ENCODE measurements around the gene ADGRA1.

ADGRA1 gene, protein sequence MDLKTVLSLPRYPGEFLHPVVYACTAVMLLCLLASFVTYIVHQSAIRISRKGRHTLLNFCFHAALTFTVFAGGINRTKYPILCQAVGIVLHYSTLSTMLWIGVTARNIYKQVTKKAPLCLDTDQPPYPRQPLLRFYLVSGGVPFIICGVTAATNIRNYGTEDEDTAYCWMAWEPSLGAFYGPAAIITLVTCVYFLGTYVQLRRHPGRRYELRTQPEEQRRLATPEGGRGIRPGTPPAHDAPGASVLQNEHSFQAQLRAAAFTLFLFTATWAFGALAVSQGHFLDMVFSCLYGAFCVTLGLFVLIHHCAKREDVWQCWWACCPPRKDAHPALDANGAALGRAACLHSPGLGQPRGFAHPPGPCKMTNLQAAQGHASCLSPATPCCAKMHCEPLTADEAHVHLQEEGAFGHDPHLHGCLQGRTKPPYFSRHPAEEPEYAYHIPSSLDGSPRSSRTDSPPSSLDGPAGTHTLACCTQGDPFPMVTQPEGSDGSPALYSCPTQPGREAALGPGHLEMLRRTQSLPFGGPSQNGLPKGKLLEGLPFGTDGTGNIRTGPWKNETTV

DNA sequence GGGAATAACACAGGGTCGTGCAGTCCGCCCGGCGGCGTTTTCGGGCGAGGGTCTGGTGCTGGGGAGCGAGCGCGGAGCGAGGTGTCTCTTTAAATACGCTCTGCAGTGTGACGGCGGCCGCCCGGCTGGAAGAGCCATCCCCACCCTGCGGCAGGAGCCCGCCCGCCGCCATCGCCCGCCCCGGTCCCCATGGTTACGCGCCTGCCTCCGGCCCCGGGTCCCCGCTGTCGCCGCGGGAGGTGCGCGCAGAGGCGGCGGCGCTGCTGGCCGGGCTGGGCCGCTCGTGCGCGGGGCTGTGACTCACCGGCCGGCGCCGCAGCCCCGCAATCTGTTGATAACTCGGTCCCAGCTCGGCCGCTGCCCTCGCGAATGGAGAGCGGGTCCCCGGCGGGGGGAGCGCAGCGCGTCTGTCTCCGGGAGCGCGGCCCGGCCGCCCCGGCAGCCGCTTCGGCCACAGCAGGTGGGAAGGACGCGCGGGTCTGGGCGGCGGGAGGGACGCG, at the start of gene ADGRA1:
TSS of gene ADGRA1 (plus strand) at position 246 of the 500 bp plus-strand sequence. CDS start 986 bp downstream, outside the sequence.
- no peak for ATAC-seq (ENCODE audit: low read depth)
- TF ChIP-seq, protein P1, sequence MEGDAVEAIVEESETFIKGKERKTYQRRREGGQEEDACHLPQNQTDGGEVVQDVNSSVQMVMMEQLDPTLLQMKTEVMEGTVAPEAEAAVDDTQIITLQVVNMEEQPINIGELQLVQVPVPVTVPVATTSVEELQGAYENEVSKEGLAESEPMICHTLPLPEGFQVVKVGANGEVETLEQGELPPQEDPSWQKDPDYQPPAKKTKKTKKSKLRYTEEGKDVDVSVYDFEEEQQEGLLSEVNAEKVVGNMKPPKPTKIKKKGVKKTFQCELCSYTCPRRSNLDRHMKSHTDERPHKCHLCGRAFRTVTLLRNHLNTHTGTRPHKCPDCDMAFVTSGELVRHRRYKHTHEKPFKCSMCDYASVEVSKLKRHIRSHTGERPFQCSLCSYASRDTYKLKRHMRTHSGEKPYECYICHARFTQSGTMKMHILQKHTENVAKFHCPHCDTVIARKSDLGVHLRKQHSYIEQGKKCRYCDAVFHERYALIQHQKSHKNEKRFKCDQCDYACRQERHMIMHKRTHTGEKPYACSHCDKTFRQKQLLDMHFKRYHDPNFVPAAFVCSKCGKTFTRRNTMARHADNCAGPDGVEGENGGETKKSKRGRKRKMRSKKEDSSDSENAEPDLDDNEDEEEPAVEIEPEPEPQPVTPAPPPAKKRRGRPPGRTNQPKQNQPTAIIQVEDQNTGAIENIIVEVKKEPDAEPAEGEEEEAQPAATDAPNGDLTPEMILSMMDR (IDR thresholded peaks at IDR 0.05; ENCODE audit: poor library complexity, severe bottlenecking) = no peak
- no peak for DNase-seq (ENCODE audit: low spot score)
- Histone ChIP-seq H3K9me3 (ENCODE audit: severe bottlenecking) (no peaks in the 10 kb centered on the region), H3K36me3 (ENCODE audit: low read depth) (no peaks in the 10 kb centered on the region), H3K4me1 (ENCODE audit: insufficient read depth, poor library complexity, severe bottlenecking) (no peaks in the 10 kb centered on the region), H3K4me3 (ENCODE audit: severe bottlenecking) (no peak within 1 kb of the TSS), H3K27ac (ENCODE audit: poor library complexity, severe bottlenecking) (no peak within 1 kb of the TSS), H3K27me3 (ENCODE audit: insufficient read depth, poor library complexity, severe bottlenecking) (peaks cover 54% of the 10 kb centered on the region)

DNA sequence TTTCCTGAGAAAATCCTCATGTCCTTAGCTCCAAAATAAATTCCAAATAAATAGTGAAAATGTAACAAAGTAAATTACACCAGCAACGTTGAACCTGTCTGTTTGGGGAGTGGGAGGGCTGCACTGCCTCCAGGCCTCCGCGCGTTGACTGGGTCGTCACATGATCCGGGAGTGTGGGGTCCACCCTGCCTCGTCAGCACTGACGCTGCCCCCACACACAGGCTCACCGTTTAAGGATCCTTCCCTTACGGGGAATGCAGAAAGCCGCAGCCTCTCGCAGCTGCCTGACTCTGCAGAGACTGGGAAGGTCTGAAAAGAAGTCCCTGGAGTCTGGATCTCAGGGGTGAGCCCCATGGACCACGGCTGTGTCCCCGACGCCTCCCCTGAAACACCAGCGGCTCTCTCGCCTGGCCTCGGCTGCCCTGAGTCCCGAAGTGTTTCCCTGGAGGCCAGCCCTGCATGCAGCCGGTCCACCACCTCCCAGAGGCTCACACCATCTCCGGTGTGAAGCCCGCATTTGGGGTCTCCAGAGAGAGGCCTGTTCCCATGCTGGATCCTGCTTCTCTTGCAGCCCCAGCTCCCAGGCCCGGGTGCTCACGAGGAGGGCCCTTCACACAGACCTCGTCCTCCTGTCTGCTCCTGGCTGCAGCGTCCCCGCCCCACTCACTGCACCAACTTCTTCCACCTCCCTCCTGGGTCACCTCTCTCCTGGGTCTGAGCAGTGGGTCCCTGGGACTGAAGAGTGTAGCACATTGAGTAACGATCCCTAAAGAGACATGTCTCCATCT, 49.5 kb upstream of the ADGRA1 start:
- H3K36me3 ChIP-seq (ENCODE audit: low read depth) = no peaks in the 10 kb centered on the region
- TF ChIP-seq, protein P1 (IDR thresholded peaks at IDR 0.05; ENCODE audit: poor library complexity, severe bottlenecking) = no peak
- H3K4me1 ChIP-seq (ENCODE audit: insufficient read depth, poor library complexity, severe bottlenecking) = no peaks in the 10 kb centered on the region
- no peaks in the 10 kb centered on the region for H3K9me3 ChIP-seq (ENCODE audit: severe bottlenecking)
- ATAC-seq (ENCODE audit: low read depth) (no peak), DNase-seq (ENCODE audit: low spot score) (no peak)
- no peak overlapping the region for H3K27ac ChIP-seq (ENCODE audit: poor library complexity, severe bottlenecking)
- no peak overlapping the region for H3K4me3 ChIP-seq (ENCODE audit: severe bottlenecking)
- H3K27me3 ChIP-seq (ENCODE audit: insufficient read depth, poor library complexity, severe bottlenecking) = peaks cover 80% of the 10 kb centered on the region

DNA sequence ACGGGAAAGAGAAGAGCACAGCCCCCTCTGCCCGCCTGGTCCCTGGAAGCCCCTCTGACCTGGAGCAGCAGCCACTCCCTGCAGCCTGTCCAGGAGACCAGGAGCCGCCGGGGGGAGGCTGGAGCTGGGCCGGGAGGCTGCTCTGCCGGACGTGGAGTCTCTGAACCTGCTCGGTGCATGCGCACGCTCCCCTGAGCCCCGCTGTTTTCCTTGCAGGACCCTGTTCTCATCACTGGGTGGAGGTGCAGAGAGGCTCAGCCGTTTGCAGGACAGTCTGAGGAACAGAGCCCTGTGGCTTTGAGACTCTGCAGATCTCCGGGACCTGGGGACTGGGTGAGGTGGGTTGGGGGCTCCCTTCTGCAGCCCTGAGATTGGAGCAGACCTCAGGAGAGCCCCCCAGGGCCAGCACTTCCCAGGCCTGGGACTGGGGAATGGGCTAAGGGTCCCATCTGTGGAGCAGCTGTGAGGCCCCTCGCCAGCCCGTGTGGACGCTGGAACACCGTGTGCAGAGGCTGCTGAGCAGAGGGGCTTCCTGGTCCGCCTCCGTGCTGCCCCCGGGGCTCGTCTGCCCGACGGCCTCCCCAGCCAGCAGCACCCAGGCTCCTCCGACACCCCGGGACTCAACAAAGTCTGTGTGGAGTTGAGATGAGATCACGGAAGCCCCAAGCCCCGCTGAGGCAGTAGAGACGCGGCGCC, 48.5 kb upstream of the ADGRA1 start:
- TF ChIP-seq, protein P1 (IDR thresholded peaks at IDR 0.05; ENCODE audit: poor library complexity, severe bottlenecking) = no peak
- ATAC-seq (ENCODE audit: low read depth) = peak; percentile 60; the same call in 2 of the 3 replicates
- Histone ChIP-seq H3K27ac (ENCODE audit: poor library complexity, severe bottlenecking) (no peak overlapping the region), H3K4me3 (ENCODE audit: severe bottlenecking) (no peak overlapping the region), H3K4me1 (ENCODE audit: insufficient read depth, poor library complexity, severe bottlenecking) (no peaks in the 10 kb centered on the region), H3K9me3 (ENCODE audit: severe bottlenecking) (no peaks in the 10 kb centered on the region), H3K27me3 (ENCODE audit: insufficient read depth, poor library complexity, severe bottlenecking) (peaks cover 83% of the 10 kb centered on the region), H3K36me3 (ENCODE audit: low read depth) (no peaks in the 10 kb centered on the region)
- no peak for DNase-seq (ENCODE audit: low spot score)

DNA sequence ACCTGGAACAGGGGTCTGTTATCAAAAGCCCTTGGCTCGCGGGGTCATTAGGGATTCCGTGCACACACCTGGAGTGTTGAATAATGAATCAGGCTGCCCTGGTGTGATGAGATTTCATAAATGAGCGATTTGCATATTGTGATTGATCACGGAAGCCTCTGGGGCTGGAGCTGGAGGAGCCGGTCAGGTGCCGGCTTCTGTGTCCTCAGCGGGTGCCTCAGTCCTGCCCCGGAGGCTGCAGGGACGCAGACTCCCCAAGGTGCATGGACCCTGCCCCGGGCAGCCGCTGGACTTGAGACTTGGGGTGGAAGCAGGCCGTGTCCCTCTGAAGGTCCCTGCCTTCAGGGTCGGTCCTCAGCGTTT, 47.9 kb upstream of the ADGRA1 start:
- TF ChIP-seq, protein P1 (IDR thresholded peaks at IDR 0.05; ENCODE audit: poor library complexity, severe bottlenecking) = no peak

More for the DNA sequence above, 47.9 kb upstream of the ADGRA1 start:
- no peak for DNase-seq (ENCODE audit: low spot score)
- H3K27me3 ChIP-seq (ENCODE audit: insufficient read depth, poor library complexity, severe bottlenecking) = peaks cover 83% of the 10 kb centered on the region
- no peaks in the 10 kb centered on the region for H3K36me3 ChIP-seq (ENCODE audit: low read depth)
- ATAC-seq (ENCODE audit: low read depth) = no peak
- H3K4me3 ChIP-seq (ENCODE audit: severe bottlenecking) = no peak overlapping the region
- H3K27ac ChIP-seq (ENCODE audit: poor library complexity, severe bottlenecking) = no peak overlapping the region
- no peaks in the 10 kb centered on the region for H3K9me3 ChIP-seq (ENCODE audit: severe bottlenecking)
- H3K4me1 ChIP-seq (ENCODE audit: insufficient read depth, poor library complexity, severe bottlenecking) = no peaks in the 10 kb centered on the region
